DMS53 (cell line): ENCODE results near the gene POU6F1.
"Not testable (repeated sequence)": the region's sequence is repeated elsewhere in the genome, so short reads cannot be mapped to it uniquely, and the experiment has no call there.

ENCODE experiments used
- DNase-seq: peaks from one replicate; lab custom pipeline; 2025; lab: John Stamatoyannopoulos, UW

The POU6F1 gene

GRCh38 chr12:51227962-51228361, 10.1 kb upstream of the POU6F1 start:
- DNase-seq, result no peak

- not testable (repeated sequence) for DNase-seq
Observed at GRCh38 chr12:51227112-51227511, 9.2 kb upstream of the POU6F1 start.

- no peak for DNase-seq
Observed at GRCh38 chr12:51225771-51226170, 7.9 kb upstream of the POU6F1 start.

GRCh38 chr12:51225234-51225633, 7.4 kb upstream of the POU6F1 start:
- no peak for DNase-seq

- DNase-seq, result no peak
Observed at GRCh38 chr12:51224625-51225024, 6.8 kb upstream of the POU6F1 start.

- DNase-seq, result no peak
Observed at GRCh38 chr12:51222461-51222860, 4.6 kb upstream of the POU6F1 start.

GRCh38 chr12:51219857-51220256, 2.0 kb upstream of the POU6F1 start:
- not testable (repeated sequence) for DNase-seq

GRCh38 chr12:51219322-51219721, 1.5 kb upstream of the POU6F1 start:
- DNase-seq, result no peak

- DNase-seq, result peak; percentile 79
Observed at GRCh38 chr12:51218607-51219161, 822 bp upstream of the POU6F1 start.

- peak; percentile 77 for DNase-seq
Observed at GRCh38 chr12:51217133-51217967, 512 bp downstream of the POU6F1 start.

GRCh38 chr12:51216642-51217041, 1.2 kb downstream of the POU6F1 start:
- DNase-seq, result peak; percentile 27

GRCh38 chr12:51214895-51215294, 3.0 kb downstream of the POU6F1 start:
- DNase-seq, result no peak

GRCh38 chr12:51210690-51211395, 7.0 kb downstream of the POU6F1 start:
- DNase-seq, result no peak

GRCh38 chr12:51209259-51209658, 8.6 kb downstream of the POU6F1 start:
- no peak for DNase-seq

- no peak for DNase-seq
Observed at GRCh38 chr12:51208016-51208660, 9.7 kb downstream of the POU6F1 start.

- DNase-seq, result no peak
Observed at GRCh38 chr12:51205350-51205749, 12.5 kb downstream of the POU6F1 start.

- no peak for DNase-seq
Observed at GRCh38 chr12:51202718-51203117, 15.1 kb downstream of the POU6F1 start.

GRCh38 chr12:51200806-51201205, 17.1 kb downstream of the POU6F1 start:
- no peak for DNase-seq

- no peak for DNase-seq
Observed at GRCh38 chr12:51200156-51200555, 17.7 kb downstream of the POU6F1 start.

GRCh38 chr12:51199366-51199945, 18.4 kb downstream of the POU6F1 start:
- DNase-seq, result no peak

- DNase-seq, result no peak
Observed at GRCh38 chr12:51198568-51199365, 19.1 kb downstream of the POU6F1 start.
